PFSK-1 (cell line): Measurements from ENCODE around the gene GPR176.

Experiments
- POLR2AphosphoS5 ChIP-seq: IDR thresholded peaks from 2 replicates; pipeline ENCODE4 v1.6.1; 2012; ENCODE audit warnings: low read depth, mild to moderate bottlenecking, control low read depth, low read length, moderate library complexity
- REST ChIP-seq, 2 experiments: IDR thresholded peaks; 2 replicates each; pipeline versions ENCODE4 v1.6.1 to v1.8.0; 2011 to 2012; ENCODE audit warnings: low read depth in 2 of 2, low read length in 2 of 2, control low read depth in 1 of 2, inconsistent platforms in 1 of 2, mild to moderate bottlenecking in 1 of 2, moderate library complexity in 1 of 2; ENCODE audit not compliant: insufficient read depth in 1 of 2
- SIN3A ChIP-seq: IDR thresholded peaks from 2 replicates; pipeline ENCODE4 v1.6.1; 2012; ENCODE audit warnings: mild to moderate bottlenecking, low read length, moderate library complexity, borderline replicate concordance; ENCODE audit not compliant: insufficient read depth
- TAF1 ChIP-seq: IDR thresholded peaks from 2 replicates; pipeline ENCODE4 v1.6.1; 2012; ENCODE audit warnings: low read length, control low read depth, borderline replicate concordance; ENCODE audit not compliant: insufficient read depth

- TF ChIP-seq POLR2AphosphoS5 (no peak), SIN3A (no peak), REST (IDR thresholded peaks at IDR 0.05; ENCODE audit: insufficient read depth in 1 of 2, low read depth in 2 of 2, low read length in 2 of 2) (no peak), TAF1 (no peak)
Measured at GRCh38 chr15:39942753-39943150, 22.7 kb upstream of the GPR176 start.
